Small intestine (tissue), 7 donors: ENCODE data around the gene CEP85L. TPM values are rescaled to one million over a fixed set of nuclear protein-coding genes. Genes with fewer than 3 reads are reported as not detected.

Source experiments
- DNase-seq, 2 donors: peaks; one replicate each; pipeline versions ENCODE4 v3.0.0 to v3.0.0-alpha.2; 2013
- FAIRE-seq: peaks from 2 replicates; lab custom pipeline; 2012; peaks lifted over from hg19 to GRCh38; lab: Jason Lieb, UNC
- H3K27ac ChIP-seq, 3 donors: one replicate each; pipeline ENCODE4 v1.5.1; 2013; ENCODE audit warnings: low read length in 2 of 3, mild to moderate bottlenecking in 2 of 3, control low read depth in 1 of 3, inconsistent platforms in 1 of 3, low read depth in 1 of 3, moderate library complexity in 1 of 3
- H3K27me3 ChIP-seq, 3 donors: one replicate each; pipeline ENCODE4 v1.6.1; 2013; ENCODE audit warnings: low read length in 3 of 3, inconsistent platforms in 1 of 3; ENCODE audit not compliant: control insufficient read depth in 3 of 3, insufficient read depth in 3 of 3
- H3K36me3 ChIP-seq, 3 donors: one replicate each; pipeline ENCODE4 v1.6.1; 2013; ENCODE audit warnings: low read length in 3 of 3, inconsistent platforms in 1 of 3, low read depth in 1 of 3, mild to moderate bottlenecking in 1 of 3, moderate library complexity in 1 of 3; ENCODE audit not compliant: control insufficient read depth in 3 of 3, insufficient read depth in 2 of 3
- H3K4me1 ChIP-seq, 3 donors: one replicate each; pipeline ENCODE4 v1.6.1; 2013; ENCODE audit warnings: low read length in 2 of 3, inconsistent platforms in 1 of 3, low read depth in 1 of 3, mild to moderate bottlenecking in 1 of 3, moderate library complexity in 1 of 3; ENCODE audit not compliant: control insufficient read depth in 3 of 3, insufficient read depth in 2 of 3
- H3K4me3 ChIP-seq, 3 donors: one replicate each; pipeline ENCODE4 v1.5.1; 2013; ENCODE audit warnings: low read length in 3 of 3, control low read depth in 1 of 3, inconsistent platforms in 1 of 3, low read depth in 1 of 3, mild to moderate bottlenecking in 1 of 3, moderate library complexity in 1 of 3
- H3K9me3 ChIP-seq, 2 donors: one replicate each; pipeline ENCODE4 v1.6.1; 2013; ENCODE audit warnings: low read depth in 1 of 2, low read length in 1 of 2; ENCODE audit not compliant: control insufficient read depth in 2 of 2, insufficient read depth in 1 of 2
- WGBS, 3 donors: extraction: QIAGEN DNeasy Blood & Tissue Kit; methylation state at CpG; one replicate each; pipeline ENCODE4 v1.1.7; 2013; 5-methylcytosine and 5-hydroxymethylcytosine counted together
- polyA plus RNA-seq, 4 donors: library from polyadenylated mRNA; stranded (reverse) in 3 of 4; unstranded in 1 of 4; fragments of 200-250 nt in 3 of 4; fragments of 120-200 nt in 1 of 4; gene quantifications; one replicate each; pipeline versions ENCODE4 v1.2.1 to v1.2.3, GENCODE V29; 2013
- donor health status: healthy with polysubstance abuse.
- donor health status: control.
- donor health status: control.
- donor health status: Bipolar disorder and iron deficiency.
- donor health status: healthy.

The CEP85L gene
- polyA plus RNA-seq, 4 donors, result 0.22 to 2.2 (median 0.66) TPM

DNA sequence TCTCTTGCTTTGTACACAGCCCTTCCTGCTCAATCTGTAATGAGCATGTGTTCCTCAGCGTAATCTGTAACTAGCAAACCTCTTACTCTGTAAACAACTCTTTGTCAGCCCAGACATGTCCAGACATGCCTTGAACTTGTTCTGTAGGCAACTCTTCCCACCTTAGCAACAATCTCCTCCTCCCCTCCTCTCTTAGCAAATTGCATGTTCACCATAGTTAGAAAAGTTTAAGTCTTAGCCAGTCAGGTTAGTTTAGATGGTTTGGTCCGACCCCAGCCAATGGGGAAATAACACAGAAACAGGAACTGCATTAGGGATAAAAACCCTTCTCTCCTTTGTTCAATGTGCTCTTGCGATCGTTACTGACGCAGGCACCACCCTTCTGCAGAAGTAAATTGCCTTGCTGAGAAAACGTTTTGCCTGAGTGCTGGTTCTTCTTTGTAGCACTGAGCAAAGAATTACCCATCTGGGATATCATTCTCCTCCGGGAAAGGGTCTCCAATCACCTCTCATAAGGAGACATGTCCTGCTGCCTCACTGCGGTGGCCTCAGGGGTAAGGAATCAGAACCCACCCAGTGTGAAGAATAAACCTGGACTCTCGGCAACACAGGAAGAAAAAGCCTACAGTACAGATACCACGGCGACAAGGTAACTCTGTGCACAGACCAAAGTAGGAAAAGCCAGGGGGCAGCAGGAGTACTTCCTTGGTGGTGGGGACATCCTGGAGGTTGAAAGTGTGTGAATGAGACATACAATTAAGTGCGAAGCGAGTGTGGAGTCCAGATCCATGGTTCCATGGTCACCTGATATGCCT, 77.1 kb downstream of the CEP85L start:
- Histone ChIP-seq H3K9me3 (peaks cover 0 to 29% of the 10 kb centered on the region in 2 donors), H3K27me3 (no peaks in the 10 kb centered on the region), H3K27ac (no peak overlapping the region), H3K4me1 (no peaks in the 10 kb centered on the region), H3K36me3 (no peaks in the 10 kb centered on the region), H3K4me3 (no peak overlapping the region)
- no peak for DNase-seq
- WGBS, 3 donors, result 92 to 94% (median 94%) methylated on average over 13 of the region's 13 CpGs
- FAIRE-seq, result no peak

- no peaks in the 10 kb centered on the region for H3K27me3 ChIP-seq
- no peak overlapping the region for H3K27ac ChIP-seq
- DNase-seq, result no peak
- H3K4me1 ChIP-seq, result no peaks in the 10 kb centered on the region
- H3K9me3 ChIP-seq, result peaks cover 0 to 16% of the 10 kb centered on the region in 2 donors
- 84 to 93% (median 87%) methylated on average over 2 of the region's 2 CpGs for WGBS, 3 donors
- no peak for FAIRE-seq
- H3K36me3 ChIP-seq, result no peaks in the 10 kb centered on the region
- no peak overlapping the region for H3K4me3 ChIP-seq
Observed at GRCh38 chr6:118571121-118571520, 80.3 kb downstream of the CEP85L start.

GRCh38 chr6:118569498-118569897, 81.9 kb downstream of the CEP85L start:
- no peak for DNase-seq
- FAIRE-seq, result no peak
- Histone ChIP-seq H3K4me3 (no peak overlapping the region), H3K27me3 (no peaks in the 10 kb centered on the region), H3K36me3 (no peaks in the 10 kb centered on the region), H3K4me1 (no peaks in the 10 kb centered on the region), H3K9me3 (peaks cover 0 to 7% of the 10 kb centered on the region in 2 donors), H3K27ac (no peak overlapping the region)
- WGBS, 3 donors, result 91 to 95% (median 93%) methylated on average over 1 of the region's 1 CpG

DNA sequence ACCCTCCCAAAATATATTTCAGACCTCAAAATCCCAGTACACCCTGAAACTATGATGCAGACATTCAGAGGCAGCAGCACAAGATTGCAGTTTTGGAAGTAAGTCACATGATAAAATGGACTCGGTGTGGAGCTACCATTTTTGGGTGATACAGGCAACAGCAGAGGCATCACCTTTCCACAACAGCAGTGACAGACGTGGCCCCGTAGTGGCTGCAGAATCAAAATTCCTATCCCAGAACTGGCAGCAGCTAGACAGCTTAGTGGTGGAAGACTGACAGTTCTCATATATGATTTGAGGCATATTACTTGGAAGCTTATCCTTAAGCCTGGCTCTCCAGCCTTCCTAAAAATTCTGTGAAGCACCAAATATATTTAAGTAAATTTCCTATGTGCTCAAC, 83.4 kb downstream of the CEP85L start:
- no peak overlapping the region for H3K27ac ChIP-seq
- H3K4me1 ChIP-seq, result no peaks in the 10 kb centered on the region
- no peak for FAIRE-seq
- H3K9me3 ChIP-seq, result no peaks in the 10 kb centered on the region
- H3K4me3 ChIP-seq, result no peak overlapping the region
- WGBS, 3 donors, result 83 to 95% (median 87%) methylated on average over 3 of the region's 3 CpGs
- H3K27me3 ChIP-seq, result no peaks in the 10 kb centered on the region
- DNase-seq, result no peak
- no peaks in the 10 kb centered on the region for H3K36me3 ChIP-seq

- peak; percentile 40 to 66 for DNase-seq
- no peaks in the 10 kb centered on the region for H3K4me1 ChIP-seq
- H3K36me3 ChIP-seq, result no peaks in the 10 kb centered on the region
- no peak for FAIRE-seq
- H3K4me3 ChIP-seq, result no peak overlapping the region
- 62 to 69% (median 65%) methylated on average over 5 of the region's 5 CpGs for WGBS, 3 donors
- H3K9me3 ChIP-seq, result no peaks in the 10 kb centered on the region
- H3K27me3 ChIP-seq, result no peaks in the 10 kb centered on the region
- H3K27ac ChIP-seq, result no peak overlapping the region
Observed at GRCh38 chr6:118565311-118565960, 86.0 kb downstream of the CEP85L start.

DNA sequence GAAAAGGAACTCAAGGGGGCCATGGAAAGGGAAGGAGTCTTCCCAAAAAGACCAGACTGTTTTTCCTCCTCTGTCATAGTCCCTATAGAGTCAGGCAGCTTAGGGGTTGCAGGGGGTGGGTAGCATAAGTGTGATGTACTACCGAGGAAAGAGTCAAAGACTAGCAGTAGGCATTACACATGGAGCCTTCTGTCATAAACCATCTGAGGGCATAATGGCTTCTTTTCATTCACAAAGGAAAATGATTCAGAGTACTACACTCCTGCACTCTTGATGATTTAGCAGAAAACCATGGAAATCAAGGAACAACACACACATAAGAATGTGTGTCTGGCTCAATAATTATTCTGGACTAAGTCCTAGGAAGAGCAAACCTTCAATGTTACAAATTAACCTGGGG, 88.4 kb downstream of the CEP85L start:
- H3K27me3 ChIP-seq, result no peaks in the 10 kb centered on the region
- H3K36me3 ChIP-seq, result no peaks in the 10 kb centered on the region
- DNase-seq (no peak), FAIRE-seq (no peak)
- H3K4me1 ChIP-seq, result no peaks in the 10 kb centered on the region
- no peak overlapping the region for H3K27ac ChIP-seq
- no peak overlapping the region for H3K4me3 ChIP-seq
- 86 to 89% (median 87%) methylated on average over 1 of the region's 1 CpG for WGBS, 3 donors
- H3K9me3 ChIP-seq, result no peaks in the 10 kb centered on the region

- Histone ChIP-seq H3K4me3 (no peak overlapping the region), H3K27me3 (no peaks in the 10 kb centered on the region), H3K36me3 (no peaks in the 10 kb centered on the region), H3K27ac (no peak overlapping the region), H3K4me1 (no peaks in the 10 kb centered on the region), H3K9me3 (no peaks in the 10 kb centered on the region)
- no peak for DNase-seq
- FAIRE-seq, result no peak
- WGBS, 3 donors, result 79 to 98% (median 92%) methylated on average over 1 of the region's 1 CpG
Observed at GRCh38 chr6:118562248-118562647, 89.1 kb downstream of the CEP85L start.

DNA sequence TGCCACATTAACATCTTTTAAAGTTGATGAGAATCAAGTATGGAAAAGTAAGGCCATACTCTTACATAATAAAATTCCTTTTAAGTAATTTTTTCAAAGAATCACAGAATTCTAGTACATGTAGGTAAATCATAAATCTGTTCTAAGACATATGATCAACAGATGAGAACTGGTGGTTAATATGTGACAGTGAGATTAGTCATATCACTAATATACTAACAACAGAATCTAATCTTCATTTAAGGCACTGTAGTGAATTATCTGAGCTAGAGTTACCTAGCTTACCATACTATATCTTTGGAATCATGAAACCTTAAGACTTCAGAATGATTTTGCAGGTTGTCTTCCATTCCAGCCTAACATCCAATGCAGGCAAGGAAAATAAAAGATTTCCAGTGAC, 91.7 kb downstream of the CEP85L start:
- no peak for DNase-seq
- FAIRE-seq, result peak; percentile 5
- H3K4me3 ChIP-seq, result no peak overlapping the region
- no peaks in the 10 kb centered on the region for H3K36me3 ChIP-seq
- H3K27ac ChIP-seq, result no peak overlapping the region
- H3K4me1 ChIP-seq, result no peaks in the 10 kb centered on the region
- no peaks in the 10 kb centered on the region for H3K9me3 ChIP-seq
- H3K27me3 ChIP-seq, result no peaks in the 10 kb centered on the region
